Medulla oblongata (tissue), 1 donor: ENCODE data around the gene FRA10AC1.

Experiments used
- DNase-seq: peaks from one replicate; pipeline ENCODE4 v3.0.0-alpha.2; 2015; ENCODE audit errors: extremely low spot score

FRA10AC1 gene

GRCh38 chr10:93702210-93703001 lies at the start of gene FRA10AC1:
TSS of gene FRA10AC1 (minus strand) at chr10:93702592. CDS start at chr10:93700106, 2,486 bp downstream.
- DNase-seq: peak; percentile 93

- no peak for DNase-seq
Measured at GRCh38 chr10:93751832-93752231, 49.4 kb upstream of the FRA10AC1 start.

- no peak for DNase-seq
Measured at GRCh38 chr10:93751124-93751523, 48.7 kb upstream of the FRA10AC1 start.

GRCh38 chr10:93749218-93749799 lies 46.9 kb upstream of the FRA10AC1 start:
- no peak for DNase-seq

- no peak for DNase-seq
Measured at GRCh38 chr10:93746844-93747284, 44.5 kb upstream of the FRA10AC1 start.

GRCh38 chr10:93745408-93746065 lies 43.1 kb upstream of the FRA10AC1 start:
- peak; percentile 73 for DNase-seq

- peak; percentile 56 for DNase-seq
Measured at GRCh38 chr10:93742633-93743349, 40.4 kb upstream of the FRA10AC1 start.

- no peak for DNase-seq
Measured at GRCh38 chr10:93741367-93741766, 39.0 kb upstream of the FRA10AC1 start.

- DNase-seq: no peak
Measured at GRCh38 chr10:93726024-93726423, 23.6 kb upstream of the FRA10AC1 start.

- DNase-seq: no peak
Measured at GRCh38 chr10:93723153-93723552, 20.8 kb upstream of the FRA10AC1 start.

GRCh38 chr10:93722550-93722949 lies 20.2 kb upstream of the FRA10AC1 start:
- DNase-seq: no peak

GRCh38 chr10:93719901-93720300 lies 17.5 kb upstream of the FRA10AC1 start:
- no peak for DNase-seq

- DNase-seq: peak; percentile 22
Measured at GRCh38 chr10:93718937-93719725, 16.7 kb upstream of the FRA10AC1 start.

- no peak for DNase-seq
Measured at GRCh38 chr10:93716766-93717165, 14.4 kb upstream of the FRA10AC1 start.

- DNase-seq: no peak
Measured at GRCh38 chr10:93715345-93715744, 13.0 kb upstream of the FRA10AC1 start.

- no peak for DNase-seq
Measured at GRCh38 chr10:93712593-93712992, 10.2 kb upstream of the FRA10AC1 start.

GRCh38 chr10:93711891-93712290 lies 9.5 kb upstream of the FRA10AC1 start:
- no peak for DNase-seq

- DNase-seq: no peak
Measured at GRCh38 chr10:93710333-93710909, 8.0 kb upstream of the FRA10AC1 start.

GRCh38 chr10:93707623-93708022 lies 5.2 kb upstream of the FRA10AC1 start:
- no peak for DNase-seq

- no peak for DNase-seq
Measured at GRCh38 chr10:93704451-93704850, 2.1 kb upstream of the FRA10AC1 start.

- DNase-seq: no peak
Measured at GRCh38 chr10:93703841-93704240, 1.4 kb upstream of the FRA10AC1 start.
